IMR-90 (cell line): Measurements from ENCODE around the gene VTN. TPM values are rescaled to one million over a fixed set of nuclear protein-coding genes. Genes with fewer than 3 reads are reported as not detected.

Experiments used
- ATAC-seq: fragments of 200-7000 bp; cut with Tn5 transposase; 2 replicates; pipeline ENCODE4 v1.9.1; 2020; ENCODE audit warnings: low read depth, mild to moderate bottlenecking, moderate library complexity
- BruUV-seq: library from RNA; stranded (reverse); fragments of 400-500 nt; replicated peaks from 2 replicates; lab custom pipeline; 2021; lab: Mats Ljungman, UMichigan
- CTCF ChIA-PET: fragments of 300-600 bp; formaldehyde crosslinking; extraction: SDS; loops from one replicate; lab custom pipeline; 2021; ENCODE audit warnings: antibody characterized with exemption; lab: Yijun Ruan, JAX
- POLR2A ChIA-PET: fragments of 300-600 bp; sonication (Branson Sonifier 250); formaldehyde crosslinking; loops from one replicate; lab custom pipeline; 2022; ENCODE audit warnings: antibody characterized with exemption; ENCODE audit not compliant: unreplicated experiment; lab: Charles Lee
- DNase-seq: peaks from one replicate; pipeline ENCODE4 v3.0.0; 2013
- H2AFZ ChIP-seq: replicated peaks from 2 replicates; pipeline ENCODE3; 2013; ENCODE audit warnings: low read length, mild to moderate bottlenecking; ENCODE audit not compliant: poor library complexity
- H2AK5ac ChIP-seq: 2 replicates; pipeline ENCODE4 v1.6.1; 2013; ENCODE audit warnings: low read depth, low read length, inconsistent platforms
- H2AK9ac ChIP-seq: replicated peaks from 2 replicates; pipeline ENCODE3; 2013; ENCODE audit warnings: mild to moderate bottlenecking, low read depth, low read length, moderate library complexity; ENCODE audit not compliant: poor library complexity
- H2BK120ac ChIP-seq: 2 replicates; pipeline ENCODE4 v1.6.1; 2013; ENCODE audit warnings: low read depth, low read length, inconsistent platforms
- H2BK15ac ChIP-seq: 3 replicates; pipeline ENCODE4 v1.6.1; 2013; ENCODE audit warnings: low read depth, low read length, inconsistent platforms
- H2BK20ac ChIP-seq: 2 replicates; pipeline ENCODE4 v1.6.1; 2013; ENCODE audit warnings: low read depth, mild to moderate bottlenecking, inconsistent platforms, low read length, moderate library complexity
- H2BK5ac ChIP-seq: 2 replicates; pipeline ENCODE4 v1.6.1; 2013; ENCODE audit warnings: mild to moderate bottlenecking, low read depth, low read length, inconsistent platforms; ENCODE audit not compliant: poor library complexity, severe bottlenecking
- H3K14ac ChIP-seq: replicated peaks from 2 replicates; pipeline ENCODE4 v1.6.1; 2013; ENCODE audit warnings: low read depth, low read length, inconsistent platforms
- H3K18ac ChIP-seq: 2 replicates; pipeline ENCODE4 v1.6.1; 2013; ENCODE audit warnings: low read depth, low read length, control low read depth
- H3K23ac ChIP-seq: 2 replicates; pipeline ENCODE4 v1.6.1; 2013; ENCODE audit warnings: low read depth, low read length, inconsistent platforms
- H3K27ac ChIP-seq: 2 replicates; pipeline ENCODE4 v1.5.1; 2013; ENCODE audit warnings: mild to moderate bottlenecking, control low read depth, low read length; ENCODE audit not compliant: insufficient read depth
- H3K27me3 ChIP-seq: 2 replicates; pipeline ENCODE4 v1.6.1; 2013; ENCODE audit warnings: low read length; ENCODE audit not compliant: control insufficient read depth, insufficient read depth
- H3K36me3 ChIP-seq: 2 replicates; pipeline ENCODE4 v1.6.1; 2013; ENCODE audit warnings: low read length, mixed read lengths; ENCODE audit not compliant: control insufficient read depth, insufficient read depth
- H3K4ac ChIP-seq: 2 replicates; pipeline ENCODE4 v1.6.1; 2013; ENCODE audit warnings: low read depth, low read length, inconsistent platforms
- H3K4me1 ChIP-seq: 2 replicates; pipeline ENCODE4 v1.6.1; 2013; ENCODE audit warnings: low read length, mixed read lengths; ENCODE audit not compliant: control insufficient read depth, insufficient read depth
- H3K4me2 ChIP-seq: 2 replicates; pipeline ENCODE4 v1.6.1; 2013; ENCODE audit warnings: low read depth, mild to moderate bottlenecking, control low read depth, low read length, moderate library complexity
- H3K4me3 ChIP-seq: 2 replicates; pipeline ENCODE4 v1.5.1; 2013; ENCODE audit warnings: low read depth, mild to moderate bottlenecking, control low read depth, low read length, moderate library complexity; ENCODE audit not compliant: insufficient read depth
- H3K56ac ChIP-seq: 2 replicates; pipeline ENCODE4 v1.6.1; 2013; ENCODE audit warnings: low read length, inconsistent platforms; ENCODE audit not compliant: insufficient read depth; ENCODE audit errors: extremely low read depth
- H3K79me1 ChIP-seq, 2 experiments: 2 replicates each; pipeline ENCODE4 v1.6.1; 2013; ENCODE audit warnings: low read length in 2 of 2, inconsistent platforms in 1 of 2, low read depth in 1 of 2
- H3K9ac ChIP-seq: 2 replicates; pipeline ENCODE4 v1.6.1; 2013; ENCODE audit warnings: low read depth, low read length, control low read depth
- H3K9me1 ChIP-seq: 2 replicates; pipeline ENCODE4 v1.6.1; 2013; ENCODE audit warnings: low read length, inconsistent platforms; ENCODE audit not compliant: insufficient read depth
- H3K9me3 ChIP-seq: 2 replicates; pipeline ENCODE4 v1.6.1; 2013; ENCODE audit warnings: low read length; ENCODE audit not compliant: control insufficient read depth, insufficient read depth
- H4K20me1 ChIP-seq: 2 replicates; pipeline ENCODE4 v1.6.1; 2013; ENCODE audit warnings: low read length, inconsistent platforms; ENCODE audit not compliant: insufficient read depth
- H4K5ac ChIP-seq: 2 replicates; pipeline ENCODE4 v1.6.1; 2013; ENCODE audit warnings: mild to moderate bottlenecking, low read depth, low read length, control low read depth
- H4K8ac ChIP-seq, 2 experiments: 2 replicates each; pipeline ENCODE4 v1.6.1; 2013; ENCODE audit warnings: low read depth in 2 of 2, low read length in 2 of 2, control low read depth in 1 of 2, inconsistent platforms in 1 of 2
- H4K91ac ChIP-seq: 2 replicates; pipeline ENCODE4 v1.6.1; 2013; ENCODE audit warnings: low read depth, low read length, inconsistent platforms; ENCODE audit not compliant: insufficient read depth
- ELK1 ChIP-seq: fragments of 150-350 bp; IDR thresholded peaks from 2 replicates; pipeline ENCODE4 v1.6.1; 2016; ENCODE audit warnings: low read depth, mild to moderate bottlenecking, low read length, moderate library complexity, borderline replicate concordance
- MAFK ChIP-seq: IDR thresholded peaks from 2 replicates; pipeline ENCODE4 v1.6.1; 2012; ENCODE audit warnings: low read depth, low read length, improper control_type of control experiment
- MXI1 ChIP-seq: IDR thresholded peaks from 2 replicates; pipeline ENCODE4 v1.6.1; 2012; ENCODE audit warnings: low read depth, mild to moderate bottlenecking, low read length, moderate library complexity, borderline replicate concordance
- RCOR1 ChIP-seq: IDR thresholded peaks from 2 replicates; pipeline ENCODE4 v1.6.1; 2012; ENCODE audit warnings: mild to moderate bottlenecking, low read length, improper control_type of control experiment; ENCODE audit not compliant: insufficient replicate concordance
- WGBS, 2 experiments: methylation state at CpG; one replicate each; pipeline versions ENCODE4 v1.1.5 to v1.1.7; 2013; ENCODE audit warnings: missing lambda C conversion rate in 2 of 2; ENCODE audit not compliant: insufficient read length in 1 of 2; ENCODE audit errors: extremely low coverage in 2 of 2; 5-methylcytosine and 5-hydroxymethylcytosine counted together
- dilution Hi-C: fragments of 300-500 bp; cut with HindIII; formaldehyde crosslinking; loops from one replicate; pipeline ENCODE4 v1.14.3; 2018; ENCODE audit warnings: low sequenced_read_pairs; ENCODE audit not compliant: unreplicated experiment
- in situ Hi-C: fragments of 300-500 bp; cut with MboI; formaldehyde crosslinking; loops from 3 replicates; pipeline ENCODE4 v1.14.3; 2019; ENCODE audit warnings: low sequenced_read_pairs, inconsistent platforms, mixed read lengths
- intact Hi-C: fragments of 100-400 bp; cut with micrococcal nuclease; formaldehyde crosslinking; loops from 2 replicates; pipeline ENCODE4 v1.10.0; 2022
- polyA plus RNA-seq, 3 experiments: library from polyadenylated mRNA; depleted of rRNA; stranded (reverse); fragments of >200 nt; gene quantifications; 2 replicates each; pipeline ENCODE4 v1.2.3, GENCODE V29; 2012; ENCODE audit warnings: low replicate concordance in 1 of 3
- total RNA-seq: library from RNA; depleted of rRNA; stranded (reverse); fragments of >200 nt; gene quantifications from 2 replicates; pipeline ENCODE4 v1.2.3, GENCODE V29; 2012

VTN gene
- total and polyA plus RNA-seq, 2 of the 4 experiments (the other 2 are of a cell fraction) = 0.18 to 1.0 TPM

- ChIA-PET CTCF (no interaction called here), POLR2A (no interaction called here)
- no peaks in the 10 kb centered on the region for H4K20me1 ChIP-seq
- no peak overlapping the region for H3K56ac ChIP-seq
- no peak overlapping the region for H3K27ac ChIP-seq
- dilution Hi-C loops (no loop called here), in situ Hi-C loops (no loop called here), intact Hi-C loops (no loop called here)
- H4K5ac ChIP-seq = no peak overlapping the region
- H3K4ac ChIP-seq = no peak overlapping the region
- H3K23ac ChIP-seq = no peak overlapping the region
- H2BK5ac ChIP-seq = no peak overlapping the region
- H3K4me1 ChIP-seq = peaks cover 10% of the 10 kb centered on the region
- DNase-seq (no peak), ATAC-seq (no peak)
- H3K4me3 ChIP-seq = no peak overlapping the region
- H3K9me1 ChIP-seq = peaks cover 7% of the 10 kb centered on the region; the same call in 1 of the 2 replicates
- H3K27me3 ChIP-seq = no peaks in the 10 kb centered on the region
- no peak overlapping the region for H3K4me2 ChIP-seq
- H2AK9ac ChIP-seq = no peak overlapping the region
- no peaks in the 10 kb centered on the region for H3K9me3 ChIP-seq
- H2AK5ac ChIP-seq = no peak overlapping the region
- no peak overlapping the region for H2BK20ac ChIP-seq
- TF ChIP-seq ELK1 (no peak), MXI1 (no peak), RCOR1 (no peak), MAFK (no peak)
- no peak overlapping the region for H2BK15ac ChIP-seq
- no peak overlapping the region for H3K18ac ChIP-seq
- no peak overlapping the region for H3K14ac ChIP-seq
- H3K9ac ChIP-seq = no peak overlapping the region
- peaks cover 29% of the 10 kb centered on the region for H3K36me3 ChIP-seq
- H4K91ac ChIP-seq = no peak overlapping the region
- no TSS peak for BruUV-seq
- no peaks in the 10 kb centered on the region for H3K79me1 ChIP-seq
- no peak overlapping the region for H4K8ac ChIP-seq
- WGBS, 2 experiments = no CpG with 5 or more reads among the region's 1 CpG
- H2BK120ac ChIP-seq = no peak overlapping the region
- no peak overlapping the region for H2AFZ ChIP-seq
Observed at GRCh38 chr17:28390141-28390540, 20.0 kb upstream of the VTN start.
